NB4 (cell line): ENCODE measurements around the gene KIAA1586.

Experiments
- CTCF ChIP-seq: IDR thresholded peaks from one replicate; pipeline ENCODE4 v1.5.1; 2012; ENCODE audit warnings: low read depth, low read length
- POLR2A ChIP-seq: IDR thresholded peaks from 2 replicates; pipeline ENCODE4 v1.6.1; 2011; ENCODE audit warnings: mild to moderate bottlenecking; ENCODE audit not compliant: insufficient read length; ENCODE audit errors: extremely low read depth
- TF ChIP-seq, protein P1 (sequence below): IDR thresholded peaks from 2 replicates; pipeline ENCODE4 v1.6.1; 2011; ENCODE audit warnings: low read depth, low read length

GRCh38 chr6:57087916-57088315 is 41.4 kb downstream of the KIAA1586 start:
- TF ChIP-seq CTCF (no peak), POLR2A (no peak)
- TF ChIP-seq, protein P1, sequence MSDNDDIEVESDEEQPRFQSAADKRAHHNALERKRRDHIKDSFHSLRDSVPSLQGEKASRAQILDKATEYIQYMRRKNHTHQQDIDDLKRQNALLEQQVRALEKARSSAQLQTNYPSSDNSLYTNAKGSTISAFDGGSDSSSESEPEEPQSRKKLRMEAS, result no peak
